Parathyroid adenoma (tissue), 2 donors: Measurements from ENCODE around the gene SIM1.

Source experiments
- H2AFZ ChIP-seq: fragments of 300-600 bp; sonication (generic); one replicate; pipeline ENCODE4 v1.7.0; 2017; ENCODE audit warnings: antibody characterized with exemption, mild to moderate bottlenecking
- H3K27ac ChIP-seq: fragments of 300-600 bp; sonication (generic); one replicate; pipeline ENCODE4 v1.7.0; 2017
- H3K27me3 ChIP-seq: fragments of 300-600 bp; sonication (generic); one replicate; pipeline ENCODE4 v1.7.0; 2017; ENCODE audit warnings: low read length; ENCODE audit not compliant: control insufficient read depth, insufficient read depth
- H3K36me3 ChIP-seq: fragments of 300-600 bp; sonication (generic); one replicate; pipeline ENCODE4 v1.7.0; 2017; ENCODE audit warnings: low read length; ENCODE audit not compliant: control insufficient read depth, insufficient read depth
- H3K4me1 ChIP-seq: fragments of 300-600 bp; sonication (generic); one replicate; pipeline ENCODE4 v1.7.0; 2017; ENCODE audit warnings: control low read depth
- H3K4me2 ChIP-seq: fragments of 300-600 bp; sonication (generic); one replicate; pipeline ENCODE4 v1.7.0; 2017; ENCODE audit warnings: low read length
- H3K4me3 ChIP-seq: fragments of 300-600 bp; sonication (generic); one replicate; pipeline ENCODE4 v1.7.0; 2017; ENCODE audit warnings: low read depth, low read length
- H3K79me2 ChIP-seq: fragments of 300-600 bp; sonication (generic); one replicate; pipeline ENCODE4 v1.7.0; 2017; ENCODE audit warnings: control low read depth
- H3K9ac ChIP-seq: fragments of 300-600 bp; sonication (generic); one replicate; pipeline ENCODE4 v1.7.0; 2017; ENCODE audit warnings: mild to moderate bottlenecking
- H3K9me3 ChIP-seq: fragments of 300-600 bp; sonication (generic); one replicate; pipeline ENCODE4 v1.7.0; 2017; ENCODE audit warnings: low read length; ENCODE audit not compliant: control insufficient read depth
- TF ChIP-seq, protein P1 (sequence below): fragments of 300-600 bp; sonication (generic); IDR thresholded peaks from one replicate; pipeline ENCODE4 v1.7.0; 2017; ENCODE audit warnings: antibody characterized with exemption, mild to moderate bottlenecking
- donor health status: primary hyperparathyroidism.

The SIM1 gene

DNA sequence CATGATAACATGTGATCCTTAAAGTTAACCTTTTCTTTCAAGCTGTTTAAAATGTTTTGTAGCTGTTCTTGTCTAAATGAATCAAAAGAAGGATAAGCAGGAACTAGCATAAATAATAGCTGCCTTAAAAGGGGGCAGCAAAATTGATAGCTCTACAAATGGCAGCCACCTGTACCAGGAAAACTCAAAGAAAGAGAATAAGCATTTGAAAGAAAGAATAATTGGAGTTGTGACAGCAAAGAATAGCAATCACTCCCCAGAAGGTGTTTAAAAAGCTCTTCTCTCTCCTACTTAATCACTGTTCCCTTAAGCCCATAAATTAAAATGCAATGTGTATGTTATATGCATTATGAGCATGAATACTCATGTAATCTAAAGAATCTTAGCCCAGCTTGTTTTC, 114.6 kb downstream of the SIM1 start:
- Histone ChIP-seq H3K79me2 (no peaks in the 10 kb centered on the region), H3K4me3 (no peak overlapping the region), H3K9ac (no peak overlapping the region), H2AFZ (no peak overlapping the region), H3K27me3 (no peaks in the 10 kb centered on the region), H3K4me2 (no peak overlapping the region), H3K4me1 (no peaks in the 10 kb centered on the region), H3K27ac (no peak overlapping the region), H3K9me3 (no peaks in the 10 kb centered on the region), H3K36me3 (no peaks in the 10 kb centered on the region)
- TF ChIP-seq, protein P1, sequence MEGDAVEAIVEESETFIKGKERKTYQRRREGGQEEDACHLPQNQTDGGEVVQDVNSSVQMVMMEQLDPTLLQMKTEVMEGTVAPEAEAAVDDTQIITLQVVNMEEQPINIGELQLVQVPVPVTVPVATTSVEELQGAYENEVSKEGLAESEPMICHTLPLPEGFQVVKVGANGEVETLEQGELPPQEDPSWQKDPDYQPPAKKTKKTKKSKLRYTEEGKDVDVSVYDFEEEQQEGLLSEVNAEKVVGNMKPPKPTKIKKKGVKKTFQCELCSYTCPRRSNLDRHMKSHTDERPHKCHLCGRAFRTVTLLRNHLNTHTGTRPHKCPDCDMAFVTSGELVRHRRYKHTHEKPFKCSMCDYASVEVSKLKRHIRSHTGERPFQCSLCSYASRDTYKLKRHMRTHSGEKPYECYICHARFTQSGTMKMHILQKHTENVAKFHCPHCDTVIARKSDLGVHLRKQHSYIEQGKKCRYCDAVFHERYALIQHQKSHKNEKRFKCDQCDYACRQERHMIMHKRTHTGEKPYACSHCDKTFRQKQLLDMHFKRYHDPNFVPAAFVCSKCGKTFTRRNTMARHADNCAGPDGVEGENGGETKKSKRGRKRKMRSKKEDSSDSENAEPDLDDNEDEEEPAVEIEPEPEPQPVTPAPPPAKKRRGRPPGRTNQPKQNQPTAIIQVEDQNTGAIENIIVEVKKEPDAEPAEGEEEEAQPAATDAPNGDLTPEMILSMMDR, result no peak

DNA sequence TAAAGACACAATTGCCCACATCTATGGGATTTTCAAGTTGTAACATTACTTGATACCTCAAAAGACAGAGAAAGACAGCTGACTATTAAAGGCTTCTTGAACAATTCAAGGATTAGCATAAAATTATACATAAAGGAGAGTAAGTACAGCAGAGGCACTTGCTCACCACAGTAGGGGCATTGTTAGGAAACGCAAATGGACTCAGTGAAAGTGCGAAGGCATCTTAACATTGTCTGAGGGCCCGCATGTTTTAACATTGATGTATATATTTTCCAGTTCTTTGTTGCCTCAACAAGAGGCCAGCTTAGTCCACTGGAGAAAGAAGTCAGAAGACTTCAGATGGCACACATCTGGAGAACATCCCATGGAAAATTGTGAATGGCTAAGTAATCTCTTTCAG, 115.4 kb downstream of the SIM1 start:
- Histone ChIP-seq H3K9ac (no peak overlapping the region), H3K4me2 (no peak overlapping the region), H3K27me3 (no peaks in the 10 kb centered on the region), H3K79me2 (no peaks in the 10 kb centered on the region), H3K36me3 (no peaks in the 10 kb centered on the region), H2AFZ (no peak overlapping the region), H3K9me3 (no peaks in the 10 kb centered on the region), H3K27ac (no peak overlapping the region), H3K4me1 (no peaks in the 10 kb centered on the region), H3K4me3 (no peak overlapping the region)
- TF ChIP-seq, protein P1, result no peak

DNA sequence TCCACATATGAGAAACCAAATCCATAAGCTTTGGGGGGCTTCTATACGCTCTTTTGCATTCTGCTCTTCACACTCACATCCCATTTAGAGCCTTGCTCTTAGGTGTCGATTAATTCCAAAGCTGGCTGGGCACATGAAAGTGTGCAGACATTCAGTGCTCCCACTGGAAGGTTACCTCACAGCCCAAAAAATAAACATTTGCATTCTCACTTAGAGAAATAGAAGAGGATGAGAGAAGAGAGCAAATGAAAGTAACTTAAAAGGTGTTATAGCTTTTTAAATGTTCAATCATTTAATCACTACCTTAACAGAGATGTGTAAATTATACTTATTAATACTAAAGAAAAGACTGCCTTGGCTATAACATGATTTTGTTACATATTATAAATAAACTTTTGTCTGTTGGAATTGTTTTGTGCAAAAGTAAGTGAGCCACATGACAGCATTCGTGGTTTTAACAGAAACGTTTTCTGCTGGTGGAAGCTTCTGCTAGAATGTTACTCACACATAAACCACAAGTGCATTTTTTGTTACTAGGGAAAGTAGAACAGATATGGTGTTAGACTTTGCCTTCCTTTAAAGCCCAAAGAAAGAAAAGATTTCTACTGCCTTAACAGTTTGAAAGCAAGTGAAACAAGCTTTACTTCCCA, 116.7 kb downstream of the SIM1 start:
- no peak overlapping the region for H2AFZ ChIP-seq
- H3K27me3 ChIP-seq, result no peaks in the 10 kb centered on the region
- no peaks in the 10 kb centered on the region for H3K9me3 ChIP-seq
- no peak overlapping the region for H3K9ac ChIP-seq
- no peak overlapping the region for H3K4me2 ChIP-seq
- H3K27ac ChIP-seq, result no peak overlapping the region
- H3K79me2 ChIP-seq, result no peaks in the 10 kb centered on the region
- H3K4me3 ChIP-seq, result no peak overlapping the region
- no peaks in the 10 kb centered on the region for H3K4me1 ChIP-seq
- TF ChIP-seq, protein P1, result no peak
- no peaks in the 10 kb centered on the region for H3K36me3 ChIP-seq

DNA sequence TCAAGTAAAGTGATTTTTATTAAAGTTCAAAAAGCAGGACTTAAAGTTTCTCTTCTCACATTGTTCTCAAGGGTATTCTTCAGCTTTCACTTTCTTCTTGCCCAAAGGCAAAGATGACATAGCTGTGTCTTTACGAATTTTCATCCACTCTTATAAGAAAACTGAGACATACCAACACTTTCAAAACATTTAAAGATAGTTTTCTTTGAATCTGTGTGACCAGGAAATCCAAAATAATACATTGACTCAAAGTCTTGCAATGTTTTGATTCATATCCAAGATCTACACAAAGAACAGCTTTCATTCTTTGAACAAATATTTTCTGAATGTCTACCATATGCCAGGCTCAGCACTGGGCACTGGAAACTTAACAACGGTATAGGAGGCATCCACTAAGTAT, 117.9 kb downstream of the SIM1 start:
- H3K79me2 ChIP-seq, result no peaks in the 10 kb centered on the region
- H3K4me1 ChIP-seq, result no peaks in the 10 kb centered on the region
- no peaks in the 10 kb centered on the region for H3K36me3 ChIP-seq
- TF ChIP-seq, protein P1, result no peak
- H3K9ac ChIP-seq, result no peak overlapping the region
- H3K27ac ChIP-seq, result no peak overlapping the region
- H3K4me3 ChIP-seq, result no peak overlapping the region
- no peaks in the 10 kb centered on the region for H3K27me3 ChIP-seq
- no peak overlapping the region for H3K4me2 ChIP-seq
- H2AFZ ChIP-seq, result no peak overlapping the region
- no peaks in the 10 kb centered on the region for H3K9me3 ChIP-seq

DNA sequence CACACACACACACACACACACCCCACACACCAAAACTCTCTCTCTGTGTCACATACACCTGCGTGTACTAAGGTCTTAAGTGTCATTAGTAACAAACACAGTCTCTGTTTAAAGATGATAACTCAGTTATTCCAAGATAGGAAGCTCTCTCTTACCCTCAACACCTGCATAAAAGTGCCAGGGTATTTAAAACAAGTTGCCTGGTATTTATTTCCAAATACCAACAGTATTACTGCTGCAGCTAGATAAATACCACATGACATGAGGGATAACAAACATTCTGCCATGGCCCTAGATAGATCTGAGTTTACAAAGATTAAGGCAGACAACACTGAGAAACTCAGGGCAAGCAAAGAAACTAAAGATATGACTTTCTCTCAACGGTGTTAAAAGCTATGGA, 118.5 kb downstream of the SIM1 start:
- Histone ChIP-seq H3K27ac (no peak overlapping the region), H3K79me2 (no peaks in the 10 kb centered on the region), H3K27me3 (no peaks in the 10 kb centered on the region), H3K4me3 (no peak overlapping the region), H3K4me1 (no peaks in the 10 kb centered on the region), H3K9me3 (no peaks in the 10 kb centered on the region), H3K4me2 (no peak overlapping the region), H2AFZ (no peak overlapping the region), H3K36me3 (no peaks in the 10 kb centered on the region), H3K9ac (no peak overlapping the region)
- TF ChIP-seq, protein P1, result no peak
